Left ventricle myocardium superior (tissue), 1 donor: ENCODE results near the gene SPOCK1. TPM values are rescaled to one million over a fixed set of nuclear protein-coding genes. Genes with fewer than 3 reads are reported as not detected.

ENCODE experiments used
- ATAC-seq: fragments of 200-7000 bp; cut with Tn5 transposase; one replicate; pipeline ENCODE4 v1.9.1; 2020; ENCODE audit warnings: mild to moderate bottlenecking, moderate library complexity
- DNase-seq: peaks from one replicate; pipeline ENCODE4 v3.0.0-alpha.2; 2020
- intact Hi-C: fragments of 100-400 bp; cut with micrococcal nuclease; formaldehyde crosslinking; loops from one replicate; pipeline ENCODE4 v1.11.0; 2022
- total RNA-seq: library from RNA; stranded (reverse); fragmentation: NEBNext Ultra II Directional; extraction: Animal tissue kit (Norgen Biotek cat#: 25700); gene quantifications from one replicate; pipeline ENCODE4 v1.2.1, GENCODE V29; 2021
- donor health status: DM: no; HTN: yes; CAD: no; lungs with severe emphysema.

The SPOCK1 gene
- total RNA-seq, 1 donor from 2014 or later = 14.7 TPM

GRCh38 chr5:137315109-137315508 lies 184.0 kb downstream of the SPOCK1 start:
- ATAC-seq (no peak), DNase-seq (no peak)
- intact Hi-C loops = no loop called here

GRCh38 chr5:137313526-137314175 lies 185.5 kb downstream of the SPOCK1 start:
- DNase-seq = no peak

GRCh38 chr5:137312011-137312410 lies 187.1 kb downstream of the SPOCK1 start:
- no peak for ATAC-seq
- DNase-seq = no peak
- intact Hi-C loops = no loop called here

More at GRCh38 chr5:137313526-137314175, 185.5 kb downstream of the SPOCK1 start:
- intact Hi-C loops = no loop called here
- peak; percentile 53 for ATAC-seq

GRCh38 chr5:137310051-137310730 lies 188.9 kb downstream of the SPOCK1 start:
- no peak for ATAC-seq
- intact Hi-C loops = no loop called here
- DNase-seq = no peak

- DNase-seq (no peak), ATAC-seq (no peak)
- intact Hi-C loops = no loop called here
Observed at GRCh38 chr5:137309290-137309689, 189.8 kb downstream of the SPOCK1 start.

DNA sequence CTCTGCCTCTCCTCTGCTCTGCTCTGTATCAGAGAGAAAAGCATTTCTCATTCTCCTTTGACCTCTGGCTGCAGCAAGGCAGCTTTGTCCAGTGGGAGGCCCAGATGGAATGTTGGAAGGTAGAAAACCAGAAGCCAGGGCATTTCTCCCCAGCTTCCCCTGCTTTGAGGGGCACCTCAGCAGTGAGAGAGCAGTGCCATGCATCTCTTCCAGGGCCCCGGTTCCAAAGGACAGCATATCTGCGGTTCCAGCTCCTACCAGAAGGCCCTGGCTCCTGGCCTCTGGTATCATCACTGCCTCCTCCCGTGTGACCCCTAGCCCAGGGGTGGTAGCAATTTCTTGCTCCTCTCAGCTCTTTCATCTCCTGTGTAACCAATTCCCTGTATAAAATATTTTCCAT lies 190.8 kb downstream of the SPOCK1 start:
- no peak for ATAC-seq
- DNase-seq = no peak
- intact Hi-C loops = no loop called here

DNA sequence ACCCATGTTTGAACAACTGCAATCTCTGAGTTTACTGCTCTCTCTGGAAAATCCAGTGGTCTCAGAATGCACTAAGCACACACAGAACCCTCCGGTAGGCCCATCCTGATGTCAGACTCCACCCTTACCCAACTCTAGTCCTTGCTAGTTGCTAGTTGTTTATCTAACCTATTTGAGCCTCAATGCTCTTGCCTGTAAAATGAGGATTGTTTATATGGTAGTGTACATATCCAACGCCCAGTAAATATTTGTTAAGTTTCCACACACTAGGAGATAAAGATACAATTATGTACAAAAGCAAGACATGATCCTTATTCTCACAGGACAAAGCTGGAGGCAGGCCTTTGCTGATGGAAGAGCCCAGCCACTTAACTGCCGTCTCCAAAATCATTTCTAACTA lies 192.2 kb downstream of the SPOCK1 start:
- intact Hi-C loops = no loop called here
- ATAC-seq = no peak
- DNase-seq = no peak

DNA sequence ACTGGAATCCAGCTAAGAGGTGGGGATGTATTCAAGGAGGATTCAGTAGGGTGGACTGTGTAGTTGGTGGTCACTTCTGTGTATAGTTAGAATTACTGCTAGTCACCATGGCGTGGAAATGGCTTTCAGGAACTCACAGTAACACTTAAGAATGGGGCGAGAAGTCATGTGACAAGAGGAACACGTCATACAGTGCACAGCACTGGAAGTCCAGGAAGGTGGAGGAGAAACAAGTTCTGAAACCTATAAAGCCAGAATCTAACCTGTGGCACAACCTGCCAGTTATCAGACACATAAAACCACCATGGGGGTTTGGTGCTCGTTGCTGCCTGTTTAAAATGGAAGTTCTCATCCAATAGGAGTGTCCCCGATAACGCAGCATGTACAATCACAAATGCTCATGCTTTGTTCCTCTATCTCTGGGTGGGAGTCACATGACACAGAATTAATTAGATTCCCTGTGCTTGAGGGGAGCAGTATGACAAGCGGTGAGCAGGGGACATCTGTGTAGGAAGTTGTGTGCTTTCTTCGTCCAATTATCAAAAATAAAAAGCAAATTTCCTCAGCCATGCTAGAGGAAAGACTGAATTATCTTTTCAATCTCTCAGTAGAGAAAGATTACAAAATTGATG lies 193.0 kb downstream of the SPOCK1 start:
- no peak for ATAC-seq
- DNase-seq = no peak
- intact Hi-C loops = no loop called here

DNA sequence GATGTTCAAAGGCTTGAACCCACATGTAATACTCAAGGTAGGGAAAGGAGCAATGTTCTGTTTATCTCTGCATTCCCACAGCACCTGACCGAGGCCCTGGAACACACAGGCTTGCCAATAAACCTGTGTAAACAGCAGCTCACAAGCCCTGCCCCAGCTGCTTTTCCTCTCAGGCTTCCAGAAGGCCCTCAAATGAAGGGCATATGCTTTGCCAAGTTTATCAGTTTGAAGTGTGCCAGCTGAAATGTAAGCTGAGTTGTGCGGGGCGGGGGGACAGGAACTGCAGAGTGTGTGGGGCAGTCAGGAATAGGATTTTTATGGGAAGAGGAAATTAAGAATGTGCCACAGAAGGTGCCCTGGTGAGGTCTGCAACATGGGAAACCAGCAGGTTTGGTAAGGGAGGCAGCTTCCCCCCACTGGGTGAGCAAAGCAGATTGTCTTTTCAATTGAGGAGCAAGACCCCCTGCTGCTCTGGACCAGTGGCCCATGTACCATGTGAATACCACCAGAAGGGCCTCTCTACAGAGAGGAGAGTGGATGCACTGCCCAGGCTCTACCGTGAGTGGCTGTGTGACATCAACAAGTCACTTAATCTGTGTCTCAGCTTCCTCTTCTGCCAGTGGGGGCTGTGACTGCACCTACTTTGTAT lies 194.8 kb downstream of the SPOCK1 start:
- DNase-seq (peak; percentile 37), ATAC-seq (peak; percentile 90)
- intact Hi-C loops = no loop called here

DNA sequence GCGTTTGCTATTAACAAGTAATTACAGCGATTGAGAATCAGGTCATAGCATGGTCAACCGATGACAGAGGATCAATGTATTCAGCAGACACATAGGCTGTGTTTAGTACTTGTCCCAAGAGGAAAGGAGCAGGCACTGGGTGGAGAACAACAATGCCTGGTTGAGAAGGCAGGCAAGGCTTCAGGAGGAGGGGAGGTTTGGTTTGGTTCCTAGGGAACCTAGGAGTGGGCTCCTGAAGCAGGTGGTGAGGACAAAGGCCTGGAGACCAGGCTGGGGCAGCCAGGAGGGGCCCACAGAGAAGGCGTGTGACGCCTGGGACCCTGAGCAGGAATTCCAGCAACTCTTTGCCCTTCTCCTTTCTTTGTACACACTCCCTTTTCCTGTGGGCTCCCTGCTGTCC lies 195.6 kb downstream of the SPOCK1 start:
- ATAC-seq (no peak), DNase-seq (no peak)
- intact Hi-C loops = no loop called here

DNA sequence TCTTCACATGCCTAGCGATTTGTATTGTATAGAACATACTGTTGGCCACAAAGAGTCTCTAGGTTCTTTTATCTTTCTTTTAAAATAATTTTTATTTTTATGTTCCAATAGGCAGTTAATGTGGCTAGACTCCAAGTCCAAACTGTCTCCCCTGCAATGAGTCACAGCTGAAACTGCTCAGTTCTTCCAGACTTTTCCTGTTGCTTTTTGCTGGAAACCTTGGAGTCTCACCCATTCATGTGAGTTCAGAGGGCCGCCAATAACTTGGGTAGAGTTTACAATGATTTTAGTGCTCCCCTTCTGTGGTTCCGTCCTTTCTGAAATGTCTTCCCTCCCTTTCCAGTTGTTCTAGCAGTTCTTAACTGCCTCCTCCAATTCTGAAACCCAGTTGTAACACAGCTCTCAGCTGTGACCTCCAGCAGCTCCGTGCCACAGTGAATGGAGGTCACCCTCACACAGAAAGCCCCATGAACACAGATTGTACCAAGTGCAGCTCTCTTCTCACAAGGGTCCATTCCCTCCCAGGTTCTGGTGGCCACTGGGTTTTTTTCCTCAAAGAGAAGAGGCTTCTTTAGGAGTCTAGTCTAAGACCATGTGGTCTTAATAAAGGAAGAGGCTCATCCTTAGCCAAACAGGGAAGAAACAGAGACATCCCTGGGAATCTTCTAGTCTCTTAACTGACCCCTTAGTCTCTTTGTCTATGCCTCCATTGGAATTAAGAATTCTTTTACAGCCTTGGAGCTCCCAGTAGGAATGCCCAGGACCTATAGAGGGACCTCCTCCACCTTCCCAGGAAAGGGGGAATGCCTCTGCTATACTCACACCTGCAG lies 198.5 kb downstream of the SPOCK1 start:
- intact Hi-C loops = no loop called here
- DNase-seq = no peak
- peak; percentile 59 for ATAC-seq

DNA sequence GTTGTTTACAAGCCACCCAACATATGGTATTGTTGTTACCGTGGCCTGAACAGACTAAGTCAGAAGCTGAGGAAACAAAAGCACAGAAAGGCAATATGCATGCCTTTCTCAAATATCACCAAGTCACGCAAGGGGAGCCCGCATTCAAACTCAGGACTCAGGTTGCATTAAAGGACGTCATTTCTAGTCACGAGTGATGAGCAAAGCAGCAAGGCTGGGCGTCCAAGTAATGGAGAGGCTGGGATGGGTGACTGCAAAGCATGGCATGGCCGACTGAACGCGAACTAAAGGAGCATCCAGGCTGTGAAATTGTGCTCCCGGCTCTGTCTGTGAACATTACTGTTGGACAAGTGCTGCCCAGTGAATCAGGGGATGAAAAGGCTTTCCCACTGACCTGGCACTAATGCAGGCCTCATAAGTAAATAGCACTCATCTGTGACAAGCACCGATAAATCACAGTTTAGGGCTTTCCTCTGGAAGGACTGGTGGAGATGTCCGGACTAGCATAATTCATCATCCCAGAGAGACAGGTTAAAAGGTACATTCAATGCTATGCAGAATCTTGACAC lies 202.8 kb downstream of the SPOCK1 start:
- DNase-seq (no peak), ATAC-seq (no peak)
- intact Hi-C loops = no loop called here

DNA sequence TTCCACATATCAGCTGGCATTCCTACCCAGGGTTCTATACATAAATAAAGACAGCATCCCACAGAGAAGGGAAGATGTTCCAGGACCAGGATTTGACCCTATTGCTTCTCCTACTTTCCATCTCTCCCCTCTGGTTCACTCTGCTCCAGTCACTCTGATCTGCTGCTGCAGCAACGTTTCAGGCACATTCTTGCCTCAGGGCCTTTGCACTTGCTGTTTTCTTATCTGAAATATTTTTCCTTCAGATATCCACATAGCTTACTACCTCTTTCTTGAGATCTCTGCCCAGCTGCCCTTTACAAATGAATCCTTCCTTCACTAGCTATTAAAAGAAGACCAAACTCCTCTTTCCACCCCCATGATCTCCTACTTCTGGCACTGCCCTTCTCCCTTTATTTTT lies 204.5 kb downstream of the SPOCK1 start:
- intact Hi-C loops = no loop called here
- no peak for DNase-seq
- ATAC-seq = no peak

GRCh38 chr5:137292461-137293027 lies 206.6 kb downstream of the SPOCK1 start:
- ATAC-seq = no peak
- DNase-seq = no peak
- intact Hi-C loops = no loop called here

- DNase-seq (no peak), ATAC-seq (no peak)
- intact Hi-C loops = no loop called here
Observed at GRCh38 chr5:137291436-137291835, 207.7 kb downstream of the SPOCK1 start.

DNA sequence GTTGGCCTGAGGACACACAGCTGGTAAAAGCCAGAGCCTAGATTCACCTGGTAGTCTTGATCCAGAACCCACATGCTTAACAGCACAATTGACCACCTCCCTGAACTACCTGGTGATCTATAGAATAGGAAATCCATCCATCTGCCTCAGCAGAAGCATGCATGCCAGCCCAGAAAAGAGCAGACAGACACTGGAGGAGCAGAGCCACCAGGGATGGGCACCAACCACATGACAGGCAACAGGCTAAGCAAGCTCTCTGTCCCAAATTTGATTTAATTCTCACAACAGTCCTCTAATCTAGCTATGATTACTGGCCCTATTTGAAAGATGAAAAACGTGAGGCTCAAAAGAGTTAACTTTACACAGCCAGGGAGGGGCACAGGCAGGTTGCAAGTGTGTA lies 208.1 kb downstream of the SPOCK1 start:
- no peak for DNase-seq
- intact Hi-C loops = no loop called here
- ATAC-seq = no peak

DNA sequence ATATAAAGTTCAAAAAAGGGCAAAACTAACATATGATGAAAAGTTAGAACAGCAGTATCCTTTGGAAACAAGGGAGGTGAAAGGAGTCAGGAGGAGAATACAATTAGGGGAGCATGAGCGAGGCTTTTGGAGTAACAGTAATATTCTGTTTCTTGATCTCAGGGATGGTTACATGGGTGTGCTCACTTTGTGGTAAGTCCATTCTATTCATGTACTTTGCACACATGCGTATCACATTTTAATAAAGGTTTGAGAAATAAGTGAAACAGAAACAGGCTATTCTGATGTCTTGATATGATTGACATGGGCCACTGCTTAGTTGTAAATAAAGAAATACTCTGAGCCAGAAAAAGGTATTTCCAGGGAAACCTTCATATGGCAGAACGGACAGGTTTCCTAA lies 208.8 kb downstream of the SPOCK1 start:
- intact Hi-C loops = no loop called here
- no peak for ATAC-seq
- no peak for DNase-seq

DNA sequence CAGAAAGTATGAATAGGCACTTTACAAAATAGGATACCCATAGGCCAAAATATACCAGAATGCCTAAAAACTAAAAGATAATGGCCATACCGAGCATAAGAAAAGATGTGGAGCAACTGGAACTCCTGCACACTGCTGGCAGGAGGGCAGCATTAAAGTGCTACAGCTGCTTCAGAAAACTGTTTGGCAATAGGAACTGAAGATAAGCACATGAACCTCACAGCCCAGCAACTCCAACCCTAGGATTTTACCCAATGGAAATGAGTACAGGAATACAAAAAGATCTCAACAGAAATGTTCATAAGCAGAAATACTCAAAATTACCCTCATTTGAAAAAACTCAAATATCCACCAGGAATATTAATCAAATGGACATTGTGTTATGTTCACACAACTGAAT lies 209.3 kb downstream of the SPOCK1 start:
- intact Hi-C loops = no loop called here
- no peak for DNase-seq
- no peak for ATAC-seq

DNA sequence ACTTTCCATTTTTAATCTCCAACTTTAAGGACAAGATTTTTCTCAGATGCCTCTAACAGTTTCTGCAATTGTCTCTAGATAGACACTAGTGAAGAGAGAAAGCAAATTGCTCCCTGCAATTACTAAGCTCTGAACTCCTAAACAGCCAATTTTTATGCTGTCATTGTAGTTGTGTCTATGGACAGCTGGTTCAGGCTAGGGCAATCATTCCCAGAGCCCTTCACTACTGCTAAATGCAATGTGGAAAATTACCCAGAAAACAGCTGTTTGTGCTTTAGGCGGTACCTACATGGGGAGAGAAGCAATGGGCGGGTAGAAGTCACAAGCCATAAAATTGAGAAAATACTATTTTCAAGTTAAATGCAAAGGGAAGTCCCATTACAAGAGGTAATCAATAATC lies 211.6 kb downstream of the SPOCK1 start:
- ATAC-seq (no peak), DNase-seq (no peak)
- intact Hi-C loops = no loop called here
